ENCODE results near the gene DCTN2. TPM values are rescaled to one million over a fixed set of nuclear protein-coding genes. Genes with fewer than 3 reads are reported as not detected.

DCTN2 gene
- total RNA-seq, 1 donor from 2014 or later = 65.8 TPM

GRCh38 chr12:57545809-57546437 is 1.1 kb downstream of the DCTN2 start:
- H3K27me3 ChIP-seq (ENCODE audit: control insufficient read depth, insufficient read depth, low read length) = peaks cover 7% of the 10 kb centered on the region
- H3K4me3 ChIP-seq (ENCODE audit: low read depth, low read length) = peak overlapping the region; percentile 89
- H3K36me3 ChIP-seq (ENCODE audit: control insufficient read depth, insufficient read depth, low read length) = peaks cover 6% of the 10 kb centered on the region
- TF ChIP-seq CTCF (IDR thresholded peaks at IDR 0.05; ENCODE audit: insufficient read depth, low read length, severe bottlenecking) = no peak
- DNase-seq (ENCODE audit: low read depth) (peak; percentile 81), FAIRE-seq (peak; percentile 28)

GRCh38 chr12:57543581-57543980 is 3.4 kb downstream of the DCTN2 start:
- no peak for TF ChIP-seq CTCF (IDR thresholded peaks at IDR 0.05; ENCODE audit: insufficient read depth, low read length, severe bottlenecking)
- FAIRE-seq (no peak), DNase-seq (ENCODE audit: low read depth) (no peak)
- H3K4me3 ChIP-seq (ENCODE audit: low read depth, low read length) = no peak overlapping the region
- no peaks in the 10 kb centered on the region for H3K27me3 ChIP-seq (ENCODE audit: control insufficient read depth, insufficient read depth, low read length)
- peaks cover 10% of the 10 kb centered on the region for H3K36me3 ChIP-seq (ENCODE audit: control insufficient read depth, insufficient read depth, low read length)

GRCh38 chr12:57541717-57542116 is 5.3 kb downstream of the DCTN2 start:
- no peak overlapping the region for H3K4me3 ChIP-seq (ENCODE audit: low read depth, low read length)
- peaks cover 12% of the 10 kb centered on the region for H3K36me3 ChIP-seq (ENCODE audit: control insufficient read depth, insufficient read depth, low read length)
- no peaks in the 10 kb centered on the region for H3K27me3 ChIP-seq (ENCODE audit: control insufficient read depth, insufficient read depth, low read length)
- no peak for FAIRE-seq
- no peak for DNase-seq (ENCODE audit: low read depth)
- no peak for TF ChIP-seq CTCF (IDR thresholded peaks at IDR 0.05; ENCODE audit: insufficient read depth, low read length, severe bottlenecking)

GRCh38 chr12:57541001-57541400 is 6.0 kb downstream of the DCTN2 start:
- no peak for FAIRE-seq
- peaks cover 12% of the 10 kb centered on the region for H3K36me3 ChIP-seq (ENCODE audit: control insufficient read depth, insufficient read depth, low read length)

GRCh38 chr12:57539134-57539768 is 7.7 kb downstream of the DCTN2 start:
- no peak for FAIRE-seq
- H3K36me3 ChIP-seq (ENCODE audit: control insufficient read depth, insufficient read depth, low read length) = peaks cover 21% of the 10 kb centered on the region

More at GRCh38 chr12:57541001-57541400, 6.0 kb downstream of the DCTN2 start:
- H3K27me3 ChIP-seq (ENCODE audit: control insufficient read depth, insufficient read depth, low read length) = no peaks in the 10 kb centered on the region
- no peak for TF ChIP-seq CTCF (IDR thresholded peaks at IDR 0.05; ENCODE audit: insufficient read depth, low read length, severe bottlenecking)
- H3K4me3 ChIP-seq (ENCODE audit: low read depth, low read length) = no peak overlapping the region
- no peak for DNase-seq (ENCODE audit: low read depth)

More at GRCh38 chr12:57539134-57539768, 7.7 kb downstream of the DCTN2 start:
- H3K27me3 ChIP-seq (ENCODE audit: control insufficient read depth, insufficient read depth, low read length) = no peaks in the 10 kb centered on the region
- TF ChIP-seq CTCF (IDR thresholded peaks at IDR 0.05; ENCODE audit: insufficient read depth, low read length, severe bottlenecking) = no peak
- no peak for DNase-seq (ENCODE audit: low read depth)
- no peak overlapping the region for H3K4me3 ChIP-seq (ENCODE audit: low read depth, low read length)

Data from bronchial epithelial cell (primary cell).